ENCODE data around the gene MFSD12.

Gene MFSD12

DNA sequence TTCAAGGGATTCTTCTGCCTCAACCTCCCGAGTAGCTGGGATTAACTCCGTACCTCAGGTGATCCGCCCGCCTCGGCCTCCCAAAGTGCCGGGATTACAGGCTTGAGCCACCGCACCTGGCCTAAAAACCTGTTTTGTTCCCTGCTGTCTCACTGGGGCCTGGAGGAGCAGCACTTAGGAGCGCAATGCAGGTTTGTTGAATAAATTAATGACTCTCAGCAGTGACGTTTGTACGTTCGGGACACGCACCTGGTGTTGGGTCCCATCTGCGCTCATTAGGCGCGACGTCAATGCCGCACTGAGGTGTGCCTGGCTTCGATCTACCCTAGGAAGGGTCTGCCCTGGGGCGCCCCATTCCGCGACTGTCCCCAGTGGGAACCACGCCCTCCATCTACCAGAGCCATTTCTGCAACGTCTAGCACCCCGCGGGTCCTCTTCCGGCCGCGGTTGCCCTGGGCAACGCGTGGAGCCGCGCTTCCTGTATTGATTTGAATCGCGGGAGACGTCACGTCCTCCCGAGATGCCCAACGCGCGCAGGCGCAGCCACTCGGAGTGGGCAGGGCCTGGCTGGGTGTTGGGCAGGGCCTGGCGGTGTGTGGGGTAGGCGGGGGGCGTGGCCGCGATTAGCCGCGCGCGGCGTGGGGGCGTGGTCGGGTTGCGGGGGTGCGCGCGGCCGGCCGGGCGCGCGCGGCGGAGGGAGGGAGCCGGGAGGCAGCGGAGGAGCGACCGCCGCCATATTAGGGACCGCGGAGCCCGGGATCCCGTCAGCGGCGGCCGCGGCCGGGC is 51.6 kb downstream of the MFSD12 start, which contains the start of gene FZR1:
Gene FZR1, plus strand, starts transcription at position 714 of the 786 bp plus-strand sequence. CDS start 16,679 bp downstream, outside the sequence.
- DNase-seq = peak; percentile 99

DNA sequence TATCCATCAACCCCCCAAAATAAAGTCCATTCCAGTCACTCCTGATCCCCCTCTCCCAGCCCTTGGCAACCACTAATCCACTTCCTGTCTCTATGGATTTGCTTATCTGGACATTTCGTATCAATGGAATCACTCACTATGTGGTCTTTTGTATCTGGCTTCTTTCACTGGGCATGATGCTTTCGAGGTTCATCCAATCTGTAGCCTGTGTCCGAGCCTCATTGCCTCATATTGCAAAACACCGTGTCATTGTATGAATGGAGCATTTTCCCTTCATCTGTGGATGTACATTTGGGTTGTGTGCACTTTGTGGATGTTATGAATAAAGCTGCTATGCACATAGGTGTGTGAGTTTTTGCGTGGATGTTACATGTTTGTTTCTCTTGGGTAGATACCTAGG is 52.7 kb downstream of the MFSD12 start:
- DNase-seq = no peak

DNA sequence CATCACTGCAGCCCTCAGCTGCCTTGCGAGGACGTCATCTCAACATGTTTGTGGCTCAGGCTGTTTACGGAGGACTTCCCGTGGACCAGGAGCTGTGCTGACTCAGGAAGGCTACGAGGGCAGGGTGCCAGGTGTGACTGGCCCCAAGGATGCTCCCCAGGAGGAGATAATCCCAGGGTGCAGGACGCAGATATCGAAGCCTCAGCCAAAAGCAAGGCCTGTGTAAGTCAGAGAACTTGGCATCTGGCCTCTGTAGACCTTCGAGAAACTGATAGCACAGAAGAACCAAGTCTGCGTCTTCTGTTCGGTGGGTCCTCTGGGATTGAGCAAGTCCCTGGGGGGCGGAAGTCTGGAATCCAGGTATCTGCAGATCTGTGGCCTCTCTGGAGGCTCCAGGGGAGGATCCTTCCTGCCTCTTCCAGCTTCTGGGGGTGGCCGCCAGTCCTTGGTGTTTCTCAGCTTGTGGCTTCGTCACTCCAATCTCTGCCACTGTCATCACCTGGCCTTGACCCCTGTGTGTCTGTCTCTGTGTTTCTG is 54.3 kb downstream of the MFSD12 start:
- DNase-seq = peak; percentile 24

DNA sequence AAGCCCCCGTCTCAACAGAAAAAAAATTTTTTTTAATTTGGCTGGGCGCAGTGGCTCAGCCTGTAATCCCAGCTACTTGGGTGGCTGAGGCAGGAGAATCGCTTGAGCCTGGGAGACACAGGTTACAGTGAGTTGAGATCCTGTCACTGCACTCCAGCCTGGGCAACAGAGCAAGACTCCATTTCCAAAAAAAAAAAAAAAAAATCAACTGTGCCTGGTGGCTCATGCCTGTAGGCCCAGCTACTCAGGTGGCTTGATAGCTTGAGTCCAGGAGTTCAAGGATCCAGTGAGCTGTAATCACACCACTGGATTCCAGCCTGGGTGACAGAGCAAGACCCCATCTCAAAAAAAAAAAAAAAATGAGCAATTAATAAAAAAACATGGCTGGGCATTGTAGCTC is 55.6 kb downstream of the MFSD12 start:
- DNase-seq = no peak

DNA sequence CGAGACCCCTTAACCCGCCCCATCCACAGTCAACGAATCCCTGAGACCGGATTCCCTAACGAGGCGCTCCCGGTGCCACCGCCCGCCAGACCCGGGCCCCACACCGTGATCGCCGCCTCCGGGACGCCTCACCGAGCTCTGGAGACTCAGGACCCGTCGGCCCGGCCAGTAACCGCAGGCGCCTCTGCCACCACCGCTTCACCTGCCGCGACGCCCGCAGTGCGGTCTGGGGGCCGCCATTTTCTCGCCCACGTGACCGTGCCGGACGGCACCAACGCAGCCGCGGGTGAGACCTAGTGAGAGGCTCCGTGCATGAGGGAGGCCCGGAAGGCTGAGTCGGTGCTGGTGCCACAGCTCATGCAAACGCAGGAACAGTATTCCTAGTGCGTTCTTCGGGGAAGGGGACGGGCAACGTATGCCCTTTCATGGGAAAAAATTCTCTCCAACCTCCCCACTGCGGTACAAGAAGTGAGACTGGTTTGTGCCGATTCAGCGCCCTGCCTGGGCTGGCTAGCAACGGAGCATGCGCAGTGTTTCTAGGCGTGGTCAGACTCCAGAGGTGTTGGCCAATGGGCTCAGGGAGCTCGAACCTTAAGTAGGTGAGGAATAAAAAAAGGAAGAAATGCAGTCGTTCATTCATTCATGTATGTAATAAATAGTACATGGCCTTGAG is 56.8 kb downstream of the MFSD12 start, which contains the start of gene DOHH:
Gene DOHH, minus strand, starts transcription at position 246 of the 673 bp plus-strand sequence. CDS start 3,860 bp downstream, outside the sequence.
- peak; percentile 96 for DNase-seq

DNA sequence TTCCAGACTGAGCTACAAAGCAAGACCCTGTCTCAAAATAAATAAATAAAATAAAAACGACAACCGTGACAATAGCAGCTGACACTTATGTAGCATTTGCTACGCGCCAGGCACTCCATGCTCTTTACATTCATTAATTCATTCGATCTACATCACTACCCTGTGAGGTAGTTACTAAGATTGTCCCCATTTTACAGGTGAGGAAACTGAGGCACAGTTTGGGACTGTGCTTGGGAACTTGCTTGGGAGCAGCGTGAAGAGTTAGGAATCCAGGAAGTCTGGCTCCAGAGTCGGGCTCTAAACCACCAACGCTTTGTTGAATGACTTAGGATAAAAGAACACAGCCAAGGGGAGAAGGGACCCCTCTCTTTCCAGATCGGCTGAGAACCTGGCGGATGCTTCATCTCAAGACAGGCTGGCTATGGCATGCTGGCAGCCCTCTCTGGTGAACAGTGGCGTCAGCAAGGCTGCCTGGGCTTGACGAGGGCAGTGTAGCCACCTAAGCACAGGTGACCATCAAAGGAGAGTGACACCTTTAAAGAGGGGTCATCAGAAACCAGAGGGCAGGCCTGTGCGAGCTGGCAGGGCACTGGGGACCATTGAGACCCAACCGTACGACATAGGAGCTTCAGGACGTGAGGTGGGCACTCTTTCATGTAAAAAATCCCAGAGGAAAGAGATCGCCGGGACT is 57.5 kb downstream of the MFSD12 start:
- no peak for DNase-seq

DNA sequence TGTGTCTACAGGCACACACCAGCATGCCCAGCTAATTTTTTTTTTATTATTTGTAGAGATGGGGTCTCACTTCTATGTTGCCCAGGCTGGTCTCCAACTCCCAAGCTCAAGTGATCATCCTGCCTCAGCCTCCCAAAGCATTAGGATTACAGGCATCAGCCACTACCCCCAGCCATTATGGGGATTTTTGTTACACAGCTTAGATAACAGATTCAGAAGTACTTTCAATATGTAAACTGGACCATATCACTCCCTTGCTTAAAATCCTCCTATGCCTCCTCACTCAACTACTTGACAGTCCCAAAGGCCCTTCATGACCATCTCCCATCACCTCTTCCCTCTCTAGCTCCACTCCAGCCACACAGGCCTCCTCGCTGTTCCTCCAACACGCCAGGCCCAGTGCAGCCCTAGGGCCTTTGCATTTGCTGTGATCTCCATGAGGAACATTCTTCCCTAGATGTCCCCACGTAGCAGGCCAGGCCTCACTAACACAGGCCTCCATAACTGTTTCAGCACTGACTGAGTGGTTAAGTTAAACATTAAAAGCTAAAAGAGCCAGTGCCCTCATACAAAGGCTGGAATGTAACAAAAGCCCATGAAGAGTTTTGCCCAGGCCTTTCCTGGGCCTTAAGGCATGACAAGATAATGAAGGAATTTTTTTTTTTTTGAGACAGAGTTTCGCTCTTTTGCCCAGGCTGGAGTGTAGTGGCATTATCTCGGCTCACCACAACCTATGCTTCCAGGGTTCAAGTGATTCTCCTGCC is 59.4 kb downstream of the MFSD12 start:
- no peak for DNase-seq

DNA sequence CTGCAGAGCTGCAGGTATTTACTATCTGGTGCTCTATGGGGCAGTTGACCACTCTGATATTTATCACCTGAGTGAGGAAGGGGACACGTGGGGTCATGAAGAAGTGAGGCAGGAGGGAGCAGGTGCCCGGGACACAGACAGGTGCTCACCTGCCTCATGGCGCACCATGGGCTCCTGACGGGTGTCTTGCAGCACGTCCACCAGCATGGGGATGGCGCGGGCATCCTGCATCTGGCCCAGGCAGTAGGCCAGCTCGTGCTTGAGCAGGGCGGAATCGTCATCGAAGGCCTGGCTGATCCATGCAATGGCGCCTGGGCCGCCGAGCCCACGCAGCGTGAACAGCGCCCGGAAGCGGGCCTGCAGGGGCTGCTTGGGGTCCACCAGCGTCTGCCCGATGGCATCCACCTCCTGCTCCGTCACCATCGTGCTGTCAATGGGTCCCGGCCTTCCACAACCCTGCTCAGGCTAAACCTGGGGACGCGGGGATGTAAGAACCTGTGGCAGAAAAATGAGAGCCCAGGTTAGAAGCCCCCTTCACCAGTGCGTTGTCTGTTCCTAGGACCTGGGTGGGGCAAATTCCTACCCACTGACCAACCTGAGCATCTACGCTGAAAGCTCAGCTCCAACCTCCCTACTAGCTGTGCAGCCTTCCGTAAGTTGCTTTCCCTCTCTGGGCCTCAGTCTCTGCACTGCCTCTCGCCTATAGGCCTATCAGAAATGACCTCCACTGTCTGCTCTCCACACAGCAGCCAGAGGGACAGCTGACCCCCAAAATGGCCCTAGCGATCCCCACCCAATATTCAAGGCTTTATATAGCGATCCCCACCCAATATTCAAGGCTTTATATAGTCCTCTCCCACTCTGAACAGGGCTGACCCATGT is 60.8 kb downstream of the MFSD12 start:
- DNase-seq = no peak

DNA sequence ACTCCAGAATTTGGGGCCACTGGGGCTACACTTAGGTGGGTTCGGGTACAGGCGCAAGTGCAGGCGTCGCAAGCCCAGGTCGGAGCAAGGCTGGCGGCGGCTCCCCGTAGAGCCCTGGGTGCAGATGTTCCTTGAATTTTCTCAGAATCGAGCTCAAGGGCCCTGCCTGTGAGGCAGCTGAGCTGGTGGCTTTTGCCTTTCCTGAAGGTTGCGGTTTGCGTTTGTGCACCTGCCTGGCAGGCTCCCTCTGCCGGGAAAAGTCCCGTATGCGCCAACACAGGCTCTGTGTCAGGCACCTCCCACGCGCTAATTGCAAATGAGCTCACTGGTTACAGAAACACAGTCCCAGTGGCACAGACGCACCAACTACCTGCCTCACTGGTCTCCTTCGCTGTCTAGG is 62.8 kb downstream of the MFSD12 start:
- DNase-seq = no peak

All from fibroblast of skin of right biceps (primary cell).